Stimulated activated CD4-positive, alpha-beta T cell treated with anti-CD3 and anti-CD28 coated beads, TNF-alpha, amount 100 ng/mL, for 1 hour (primary cell): ENCODE data around the gene CNTNAP5.

Experiments
- DNase-seq, 3 donors: peaks; one replicate each; pipeline ENCODE4 v3.0.0-alpha.2; 2020; ENCODE audit warnings: low read depth in 3 of 3, low spot score in 1 of 3

Gene CNTNAP5

DNA sequence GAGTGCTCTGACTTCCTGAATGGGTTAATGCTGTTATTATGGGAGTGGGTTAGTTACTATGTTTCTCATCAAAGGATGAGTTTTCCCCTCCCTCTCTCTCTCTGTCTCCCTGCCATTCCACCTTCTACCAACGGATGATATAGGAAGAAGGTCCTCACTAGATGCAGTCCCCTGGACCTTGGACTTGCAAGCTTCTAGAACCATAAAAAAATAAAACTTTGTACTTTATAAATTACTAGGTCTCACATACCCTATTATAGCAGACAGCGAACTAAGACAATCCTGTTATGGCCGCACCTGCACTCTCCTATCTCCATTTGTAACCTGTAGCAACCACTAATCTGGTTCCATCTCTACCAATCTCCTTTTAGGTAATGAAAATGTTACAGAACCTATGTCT, 564.9 kb downstream of the CNTNAP5 start:
- DNase-seq: no peak

- no peak for DNase-seq
These were observed 577.7 kb downstream of the CNTNAP5 start for GRCh38 chr2:124602759-124603158.

DNA sequence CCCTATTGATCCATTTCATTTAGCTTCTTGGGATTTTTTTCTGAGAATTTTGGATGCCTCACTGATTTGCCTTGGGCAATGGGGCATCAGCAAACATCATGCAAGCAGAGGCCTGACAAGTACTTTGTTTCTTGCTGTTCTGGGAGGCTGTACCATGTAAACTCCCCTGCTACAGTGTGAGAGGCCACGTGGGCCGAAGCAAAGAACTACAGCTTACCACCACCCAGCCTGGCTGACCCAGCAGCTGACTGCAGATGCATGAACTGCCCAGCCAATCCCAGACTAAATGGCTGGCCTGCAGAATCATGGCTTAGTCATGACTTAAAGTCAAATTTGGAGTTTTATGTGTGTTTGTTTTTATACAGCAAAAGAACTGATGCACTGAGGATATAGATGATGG, 579.9 kb downstream of the CNTNAP5 start:
- DNase-seq: no peak

DNA sequence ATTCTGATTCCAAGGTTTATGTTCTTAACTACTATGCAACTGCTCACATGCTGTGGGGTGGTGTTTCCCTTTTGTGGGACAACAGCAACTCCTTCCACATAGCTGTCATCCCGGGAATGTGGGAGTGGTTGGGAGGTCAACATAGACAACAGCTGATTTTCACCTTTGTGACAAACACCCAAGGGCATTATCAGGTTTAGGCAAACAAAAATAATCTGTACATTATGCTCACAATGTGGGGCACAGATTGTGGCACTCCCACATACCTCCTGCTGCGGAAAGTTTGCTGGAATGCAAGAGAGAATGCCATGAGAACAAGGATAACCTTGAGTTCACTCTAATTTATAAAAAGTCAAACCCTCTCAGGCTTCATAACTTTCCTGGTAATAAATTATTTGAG, 582.6 kb downstream of the CNTNAP5 start:
- DNase-seq: no peak

DNA sequence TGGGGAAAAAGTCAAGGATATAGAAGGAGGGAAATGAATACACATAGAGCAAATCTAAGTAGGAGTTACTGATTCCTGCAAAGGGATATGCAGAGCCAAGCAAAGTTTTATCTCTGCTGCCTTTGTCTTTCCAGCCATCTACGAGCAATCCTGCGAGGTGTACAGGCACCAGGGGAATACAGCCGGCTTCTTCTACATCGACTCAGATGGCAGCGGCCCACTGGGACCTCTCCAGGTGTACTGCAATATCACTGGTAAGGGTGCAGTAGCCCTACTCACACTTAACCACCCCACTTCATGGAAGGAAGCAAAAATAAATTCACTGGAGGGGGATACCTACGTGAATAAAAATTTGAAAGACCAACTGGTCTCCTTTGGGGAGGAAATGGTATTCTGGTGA, 584.6 kb downstream of the CNTNAP5 start:
- DNase-seq: no peak

DNA sequence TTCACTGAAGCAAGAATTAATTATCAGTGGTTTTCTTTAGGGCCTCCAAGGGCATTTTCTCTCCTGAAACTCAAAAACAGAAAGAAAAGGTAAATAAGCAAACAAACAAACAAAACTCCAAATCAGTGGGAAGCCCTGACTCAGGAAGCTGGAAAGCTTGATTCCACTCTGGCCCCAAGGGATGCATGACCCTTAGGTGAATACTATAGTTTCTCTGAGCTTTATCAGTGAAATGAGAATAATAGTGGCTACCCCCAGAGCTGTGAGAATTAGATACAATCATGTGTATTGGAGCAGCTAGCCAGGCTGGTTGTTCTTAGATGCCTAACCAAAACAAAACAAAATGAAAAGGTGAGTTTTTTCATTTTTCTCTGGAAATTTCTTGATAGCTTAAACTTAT, 585.1 kb downstream of the CNTNAP5 start:
- no peak for DNase-seq

GRCh38 chr2:124610866-124611265, 585.8 kb downstream of the CNTNAP5 start:
- no peak for DNase-seq

- no peak for DNase-seq
These were observed 598.5 kb downstream of the CNTNAP5 start for GRCh38 chr2:124623560-124623959.

- no peak for DNase-seq
These were observed 600.5 kb downstream of the CNTNAP5 start for GRCh38 chr2:124625561-124625960.

DNA sequence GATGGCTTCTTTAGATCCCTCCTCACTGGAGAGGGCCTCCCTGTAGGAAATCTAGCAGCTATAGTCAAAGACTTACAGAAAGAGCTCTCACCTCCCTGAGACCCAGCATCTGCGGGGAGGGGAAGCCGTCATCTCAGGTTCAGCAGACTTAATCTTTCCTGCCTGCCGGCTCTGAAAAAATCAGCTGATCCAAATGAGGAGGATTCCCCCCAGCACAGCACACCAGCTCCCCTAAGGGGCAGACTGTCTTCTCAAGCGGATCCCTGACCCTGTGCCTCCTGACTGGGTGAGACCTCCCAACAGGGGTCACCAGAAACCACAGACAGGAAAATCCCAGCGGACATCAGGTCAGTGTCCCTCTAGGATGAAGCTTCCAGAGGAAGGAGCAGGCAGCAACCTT, 601.9 kb downstream of the CNTNAP5 start:
- no peak for DNase-seq

GRCh38 chr2:124633812-124634211, 608.7 kb downstream of the CNTNAP5 start:
- DNase-seq: no peak

- DNase-seq: no peak
These were observed 614.4 kb downstream of the CNTNAP5 start for GRCh38 chr2:124639524-124639923.

- DNase-seq: no peak
These were observed 615.2 kb downstream of the CNTNAP5 start for GRCh38 chr2:124640221-124640750.

DNA sequence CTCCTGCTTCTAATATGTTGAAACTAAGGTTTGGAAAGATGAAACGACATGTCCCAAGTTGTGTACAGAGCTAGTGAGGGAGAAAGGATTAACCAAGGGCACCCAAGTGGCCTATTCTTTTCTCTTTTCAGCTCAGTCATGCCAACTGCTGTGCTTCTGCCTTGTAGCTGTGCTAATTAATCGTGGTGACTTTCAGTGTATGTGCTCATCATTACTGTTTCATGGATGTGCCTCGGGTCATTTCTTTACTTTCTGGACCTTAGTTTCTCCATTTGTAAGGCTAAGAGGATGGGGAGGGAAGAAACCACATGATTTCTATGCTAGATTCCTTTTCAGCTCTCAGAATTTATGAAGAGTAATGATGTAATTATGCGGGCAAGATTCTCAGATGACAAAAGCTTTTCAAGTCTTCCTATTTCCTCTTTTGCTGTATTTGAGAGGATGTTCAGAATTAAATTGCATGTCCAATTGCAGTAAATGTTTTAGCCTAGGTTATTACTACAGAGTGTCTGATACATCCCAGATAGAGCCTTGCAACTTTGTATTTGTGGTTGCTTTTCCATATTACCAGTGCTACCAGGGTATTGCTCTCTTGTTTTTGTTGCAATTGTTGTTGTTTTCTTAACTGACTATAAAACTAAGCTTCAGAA, 621.2 kb downstream of the CNTNAP5 start:
- no peak for DNase-seq

- DNase-seq: no peak
These were observed 622.2 kb downstream of the CNTNAP5 start for GRCh38 chr2:124647245-124647644.

DNA sequence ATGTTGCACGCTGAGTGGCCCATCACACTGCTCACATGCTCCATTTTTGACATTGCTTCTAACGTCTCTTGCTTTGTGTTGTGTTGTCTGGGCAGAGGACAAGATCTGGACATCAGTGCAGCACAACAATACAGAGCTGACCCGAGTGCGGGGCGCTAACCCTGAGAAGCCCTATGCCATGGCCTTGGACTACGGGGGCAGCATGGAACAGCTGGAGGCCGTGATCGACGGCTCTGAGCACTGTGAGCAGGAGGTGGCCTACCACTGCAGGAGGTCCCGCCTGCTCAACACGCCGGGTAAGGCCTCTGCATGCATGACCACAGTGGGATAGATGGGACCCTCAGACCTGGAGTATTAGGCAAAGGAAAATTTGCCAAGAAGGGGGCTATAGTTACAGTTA, 622.6 kb downstream of the CNTNAP5 start:
- DNase-seq: no peak

DNA sequence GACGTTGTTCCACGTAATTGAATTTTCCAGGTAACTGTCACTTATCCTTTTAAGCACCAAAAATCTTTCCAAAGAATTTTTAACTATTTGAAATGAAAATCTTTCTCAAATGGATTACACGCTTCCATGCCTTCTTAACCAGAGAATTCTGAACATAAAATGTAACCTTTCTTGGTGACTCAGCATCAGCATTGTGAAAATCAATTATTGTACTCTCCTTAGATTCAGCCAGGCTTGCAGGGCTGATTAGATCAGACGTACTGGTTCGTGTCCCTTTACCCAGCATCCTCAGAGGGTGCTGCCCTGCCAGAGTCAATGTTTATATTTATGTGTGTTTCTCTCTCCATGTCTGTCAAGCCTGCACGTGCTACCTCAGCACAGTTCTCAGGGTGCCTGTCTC, 623.9 kb downstream of the CNTNAP5 start:
- DNase-seq: no peak

GRCh38 chr2:124652099-124652498, 627.0 kb downstream of the CNTNAP5 start:
- no peak for DNase-seq

DNA sequence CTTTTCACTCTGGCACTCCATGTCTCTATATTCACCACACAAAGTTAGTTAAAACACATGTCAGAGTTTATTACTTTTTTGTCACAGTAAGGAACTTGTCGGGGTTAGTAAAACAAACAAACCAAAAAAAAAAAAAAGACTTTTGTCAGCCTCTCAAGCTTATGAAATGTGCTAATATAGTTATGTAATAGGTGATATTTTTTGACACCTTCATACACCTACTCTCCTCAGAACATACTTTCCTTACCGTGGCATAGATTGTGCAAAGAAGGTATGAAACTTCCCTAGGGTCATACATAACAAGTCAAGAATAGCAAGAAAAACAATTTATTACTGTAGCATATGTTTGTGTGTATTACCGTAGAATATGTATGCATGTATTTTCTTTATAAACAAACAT, 633.3 kb downstream of the CNTNAP5 start:
- DNase-seq: no peak

GRCh38 chr2:124661558-124661957, 636.5 kb downstream of the CNTNAP5 start:
- DNase-seq: no peak

GRCh38 chr2:124662946-124663644, 638.0 kb downstream of the CNTNAP5 start:
- DNase-seq: no peak

DNA sequence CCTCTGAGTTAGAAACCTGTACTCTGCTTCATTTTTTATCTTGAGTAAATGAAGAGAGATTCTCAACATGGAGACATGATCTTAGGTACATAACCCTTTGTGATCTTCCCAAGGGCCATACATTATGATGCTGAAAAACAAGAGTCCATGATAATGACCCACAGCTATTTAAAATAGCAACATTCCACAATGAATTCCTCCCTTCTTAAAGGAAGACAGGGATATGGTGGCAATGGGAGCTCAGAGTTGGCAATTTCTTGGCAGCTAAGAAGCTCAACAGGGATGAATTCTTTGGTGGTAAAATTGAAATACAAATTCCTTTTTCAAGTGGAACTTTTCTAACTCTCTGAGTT, 638.5 kb downstream of the CNTNAP5 start:
- no peak for DNase-seq

DNA sequence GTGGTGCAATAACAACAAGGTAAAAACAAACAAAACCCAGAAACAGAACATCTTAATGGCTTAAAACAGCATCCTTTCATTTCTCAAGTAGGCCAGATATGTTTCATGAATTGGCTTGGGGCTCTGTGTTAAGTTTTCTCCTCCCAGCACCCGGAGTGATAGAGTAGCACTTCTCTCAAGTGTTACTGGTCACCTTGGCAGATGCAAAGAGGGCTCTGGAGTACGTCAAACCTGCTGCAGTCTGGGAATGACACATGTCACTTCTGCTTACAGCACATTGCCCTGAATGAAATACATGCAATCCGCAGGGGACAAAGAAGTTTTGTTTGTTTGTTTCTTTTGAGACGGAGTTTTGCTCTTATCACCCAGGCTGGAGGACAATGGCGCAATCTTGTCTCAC, 639.3 kb downstream of the CNTNAP5 start:
- no peak for DNase-seq
